Ascending aorta (tissue), 2 donors: ENCODE measurements around the gene HACE1. TPM values are rescaled to one million over a fixed set of nuclear protein-coding genes. Genes with fewer than 3 reads are reported as not detected.
A peak's percentile ranks its signal among the peaks of the same experiment; 100 is the strongest.
"Not testable (repeated sequence)": the region's sequence is repeated elsewhere in the genome, so short reads cannot be mapped to it uniquely, and the experiment has no call there.

ENCODE experiments used
- DNase-seq, 2 donors: peaks; one replicate each; pipeline ENCODE4 v3.0.0-alpha.2; 2019; ENCODE audit warnings: low spot score in 2 of 2
- H3K27ac ChIP-seq, 2 donors: fragments of 200-600 bp; sonication (generic); one replicate each; pipeline ENCODE4 v1.5.1; 2016 to 2017; ENCODE audit warnings: mild to moderate bottlenecking in 1 of 2
- H3K27me3 ChIP-seq: fragments of 200-600 bp; sonication (generic); one replicate; pipeline ENCODE4 v1.5.1; 2017
- H3K36me3 ChIP-seq, 2 donors: fragments of 200-600 bp; sonication (generic); one replicate each; pipeline ENCODE4 v1.5.1; 2016
- H3K4me1 ChIP-seq, 2 donors: fragments of 200-600 bp; sonication (generic); one replicate each; pipeline ENCODE4 v1.5.1; 2016 to 2017; ENCODE audit warnings: mild to moderate bottlenecking in 1 of 2
- H3K4me3 ChIP-seq, 2 donors: fragments of 200-600 bp; sonication (generic); one replicate each; pipeline ENCODE4 v1.5.1; 2016 to 2017; ENCODE audit warnings: mild to moderate bottlenecking in 1 of 2
- H3K9me3 ChIP-seq, 2 donors: fragments of 200-600 bp; sonication (generic); one replicate each; pipeline ENCODE4 v1.5.1; 2016
- intact Hi-C: fragments of 100-400 bp; cut with DNase I; formaldehyde crosslinking; loops from one replicate; pipeline ENCODE4 v1.15.1; 2023
- total RNA-seq: library from RNA; depleted of rRNA; stranded (reverse); fragments of >200 nt; gene quantifications from one replicate; pipeline ENCODE4 v1.1.0, GENCODE V29; 2016
- TF ChIP-seq, protein P1 (sequence below), 3 experiments: fragments of 200-600 bp in 2 of 3; fragments of 450-650 bp in 1 of 3; sonication (generic) in 2 of 3; IDR thresholded peaks; one replicate each; pipeline ENCODE4 v1.5.1; 2016 to 2019; ENCODE audit warnings: antibody characterized with exemption in 3 of 3, mild to moderate bottlenecking in 1 of 3, moderate library complexity in 1 of 3

HACE1 gene
- total RNA-seq, 1 donor from 2014 or later: 7.7 TPM

GRCh38 chr6:104862456-104862855 lies 2.7 kb upstream of the HACE1 start:
- no peaks in the 10 kb centered on the region for H3K27me3 ChIP-seq
- H3K9me3 ChIP-seq: no peaks in the 10 kb centered on the region
- no peaks in the 10 kb centered on the region for H3K36me3 ChIP-seq
- intact Hi-C loops: no loop called here
- TF ChIP-seq, protein P1, sequence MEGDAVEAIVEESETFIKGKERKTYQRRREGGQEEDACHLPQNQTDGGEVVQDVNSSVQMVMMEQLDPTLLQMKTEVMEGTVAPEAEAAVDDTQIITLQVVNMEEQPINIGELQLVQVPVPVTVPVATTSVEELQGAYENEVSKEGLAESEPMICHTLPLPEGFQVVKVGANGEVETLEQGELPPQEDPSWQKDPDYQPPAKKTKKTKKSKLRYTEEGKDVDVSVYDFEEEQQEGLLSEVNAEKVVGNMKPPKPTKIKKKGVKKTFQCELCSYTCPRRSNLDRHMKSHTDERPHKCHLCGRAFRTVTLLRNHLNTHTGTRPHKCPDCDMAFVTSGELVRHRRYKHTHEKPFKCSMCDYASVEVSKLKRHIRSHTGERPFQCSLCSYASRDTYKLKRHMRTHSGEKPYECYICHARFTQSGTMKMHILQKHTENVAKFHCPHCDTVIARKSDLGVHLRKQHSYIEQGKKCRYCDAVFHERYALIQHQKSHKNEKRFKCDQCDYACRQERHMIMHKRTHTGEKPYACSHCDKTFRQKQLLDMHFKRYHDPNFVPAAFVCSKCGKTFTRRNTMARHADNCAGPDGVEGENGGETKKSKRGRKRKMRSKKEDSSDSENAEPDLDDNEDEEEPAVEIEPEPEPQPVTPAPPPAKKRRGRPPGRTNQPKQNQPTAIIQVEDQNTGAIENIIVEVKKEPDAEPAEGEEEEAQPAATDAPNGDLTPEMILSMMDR (IDR thresholded peaks at IDR 0.05): no peak
- H3K27ac ChIP-seq: no peak overlapping the region
- no peak for DNase-seq
- no peak overlapping the region for H3K4me3 ChIP-seq
- peaks cover 0 to 7% of the 10 kb centered on the region in 2 donors for H3K4me1 ChIP-seq

DNA sequence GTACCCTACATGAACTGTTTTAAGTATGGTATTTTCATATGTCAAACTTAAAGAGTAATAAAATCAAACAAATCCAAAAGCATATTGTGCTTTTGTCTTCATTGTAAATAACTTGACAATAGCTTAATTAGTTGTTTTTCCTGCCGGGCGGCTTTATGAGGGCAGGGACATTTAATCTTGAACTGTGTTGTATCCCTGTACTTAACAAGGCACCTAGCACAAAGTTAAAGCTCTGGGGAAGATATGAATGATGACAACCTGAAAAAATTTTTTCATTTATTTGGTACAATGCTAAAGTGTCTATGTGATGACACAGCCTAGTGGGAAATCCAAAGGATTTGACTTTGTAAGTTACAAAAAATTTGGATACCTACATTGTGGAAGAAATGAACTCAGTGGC lies 502 bp upstream of the HACE1 start:
- Histone ChIP-seq H3K4me3 (peak overlapping the region; percentile 59 to 90), H3K27ac (peak overlapping the region; percentile 54 to 69), H3K27me3 (no peaks in the 10 kb centered on the region), H3K36me3 (no peaks in the 10 kb centered on the region), H3K4me1 (peaks cover 0 to 7% of the 10 kb centered on the region in 2 donors), H3K9me3 (no peaks in the 10 kb centered on the region)
- intact Hi-C loops: no loop called here
- TF ChIP-seq, protein P1 (IDR thresholded peaks at IDR 0.05): no peak
- DNase-seq: no peak

DNA sequence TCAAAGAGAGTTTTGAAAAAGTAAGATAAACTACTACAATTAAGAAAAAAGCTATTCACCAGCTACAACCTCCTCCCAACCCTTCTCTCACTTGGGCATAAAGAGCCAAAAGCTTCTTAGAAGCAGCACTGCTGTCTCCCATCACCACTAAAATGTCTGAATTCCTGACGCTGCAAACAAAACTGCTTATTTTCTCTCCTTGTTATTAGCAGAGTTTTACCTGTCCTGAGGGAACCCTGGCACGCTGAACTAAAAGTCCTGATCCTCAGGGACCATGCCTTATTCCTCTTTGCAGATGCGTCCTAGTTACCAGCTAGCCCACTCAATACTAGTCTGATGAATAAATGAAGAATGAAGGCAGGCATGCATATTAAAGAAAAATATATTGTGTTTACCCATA lies 1.1 kb downstream of the HACE1 start:
- Histone ChIP-seq H3K36me3 (no peaks in the 10 kb centered on the region), H3K27me3 (no peaks in the 10 kb centered on the region), H3K4me3 (peak overlapping the region; percentile 59 to 90), H3K4me1 (peaks cover 0 to 7% of the 10 kb centered on the region in 2 donors), H3K27ac (no peak overlapping the region), H3K9me3 (no peaks in the 10 kb centered on the region)
- intact Hi-C loops: loop anchor here (5.0 kb wide), 1 partner anchor 331 kb away; no protein-coding TSS in a partner anchor
- TF ChIP-seq, protein P1 (IDR thresholded peaks at IDR 0.05): no peak
- no peak for DNase-seq

DNA sequence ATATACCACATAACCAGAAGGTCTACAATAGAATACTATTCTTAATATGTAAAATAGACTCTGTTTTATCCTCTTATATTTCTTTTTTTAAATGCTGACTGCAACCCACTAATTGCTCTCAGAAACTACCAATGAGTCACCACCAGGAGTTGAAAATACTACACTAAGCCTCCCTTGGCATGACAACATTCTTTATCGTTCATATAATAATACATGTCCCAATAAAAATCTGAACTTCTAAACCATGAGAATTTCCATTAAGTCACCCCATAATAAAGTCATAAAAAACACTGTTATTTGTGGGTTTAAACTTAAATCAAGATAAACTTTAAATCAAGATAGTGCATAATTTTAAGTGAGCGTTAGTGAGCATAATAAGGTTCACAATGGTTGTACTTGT lies 4.2 kb downstream of the HACE1 start:
- DNase-seq: no peak
- H3K27ac ChIP-seq: no peak overlapping the region
- H3K4me1 ChIP-seq: peaks cover 0 to 7% of the 10 kb centered on the region in 2 donors
- H3K4me3 ChIP-seq: no peak overlapping the region
- H3K9me3 ChIP-seq: no peaks in the 10 kb centered on the region
- intact Hi-C loops: loop anchor here (5.0 kb wide), 1 partner anchor 328 kb away; no protein-coding TSS in a partner anchor
- peaks cover 0 to 8% of the 10 kb centered on the region in 2 donors for H3K36me3 ChIP-seq
- TF ChIP-seq, protein P1 (IDR thresholded peaks at IDR 0.05): no peak
- no peaks in the 10 kb centered on the region for H3K27me3 ChIP-seq

- H3K27ac ChIP-seq, H3K4me1 ChIP-seq, H3K27me3 ChIP-seq, DNase-seq, H3K9me3 ChIP-seq, H3K4me3 ChIP-seq, intact Hi-C loops: not testable (repeated sequence)
- H3K36me3 ChIP-seq: peaks cover 6 to 38% of the 10 kb centered on the region in 2 donors
Observed at GRCh38 chr6:104847721-104848120, 12.0 kb downstream of the HACE1 start.

- no peak for DNase-seq
- Histone ChIP-seq H3K27ac (no peak overlapping the region), H3K4me1 (no peaks in the 10 kb centered on the region), H3K27me3 (no peaks in the 10 kb centered on the region), H3K36me3 (peaks cover 0 to 29% of the 10 kb centered on the region in 2 donors), H3K4me3 (no peak overlapping the region), H3K9me3 (no peaks in the 10 kb centered on the region)
- TF ChIP-seq, protein P1 (IDR thresholded peaks at IDR 0.05): no peak
- intact Hi-C loops: no loop called here
Observed at GRCh38 chr6:104843229-104843628, 16.5 kb downstream of the HACE1 start.
